H1 (cell line): ENCODE measurements around the gene MRPS25. TPM values are rescaled to one million over a fixed set of nuclear protein-coding genes. Genes with fewer than 3 reads are reported as not detected.

ENCODE experiments used
- CTCF ChIA-PET: fragments of 300-600 bp; sonication (Branson Sonifier 250); formaldehyde crosslinking; loops from one replicate; lab custom pipeline; 2021; ENCODE audit not compliant: partially characterized antibody; lab: Charles Lee
- POLR2A ChIA-PET: fragments of 300-600 bp; sonication (Branson Sonifier 250); formaldehyde crosslinking; loops from one replicate; lab custom pipeline; 2021; ENCODE audit warnings: inconsistent platforms; ENCODE audit not compliant: partially characterized antibody; lab: Charles Lee
- DNase-seq, 2 experiments: peaks; one replicate each; pipeline versions ENCODE4 v3.0.0 to v3.0.0-alpha.2; 2010 to 2022; ENCODE audit warnings: low spot score in 2 of 2, low read depth in 1 of 2, mixed read lengths in 1 of 2
- FAIRE-seq: peaks from 2 replicates; lab custom pipeline; 2011; peaks lifted over from hg19 to GRCh38; lab: Jason Lieb, UNC
- H2AFZ ChIP-seq: 2 replicates; pipeline ENCODE4 v1.8.1; 2012; ENCODE audit warnings: low read length, inconsistent platforms
- H2AK5ac ChIP-seq: 2 replicates; pipeline ENCODE4 v1.6.1; 2013; ENCODE audit warnings: low read depth, low read length
- H2BK120ac ChIP-seq: replicated peaks from 2 replicates; pipeline ENCODE3; 2013; ENCODE audit warnings: low read depth, low read length, inconsistent platforms
- H2BK12ac ChIP-seq: 2 replicates; pipeline ENCODE4 v1.6.1; 2013; ENCODE audit warnings: low read depth, low read length
- H2BK15ac ChIP-seq: 2 replicates; pipeline ENCODE4 v1.6.1; 2013; ENCODE audit warnings: low read length
- H2BK20ac ChIP-seq: 2 replicates; pipeline ENCODE4 v1.6.1; 2013; ENCODE audit warnings: low read length
- H2BK5ac ChIP-seq: 2 replicates; pipeline ENCODE4 v1.6.1; 2013; ENCODE audit warnings: low read depth, low read length
- H3K14ac ChIP-seq: 2 replicates; pipeline ENCODE4 v1.6.1; 2013; ENCODE audit warnings: inconsistent platforms; ENCODE audit not compliant: insufficient read length
- H3K18ac ChIP-seq: 2 replicates; pipeline ENCODE4 v1.6.1; 2013; ENCODE audit warnings: low read length; ENCODE audit errors: extremely low read depth
- H3K23ac ChIP-seq: 2 replicates; pipeline ENCODE4 v1.6.1; 2013; ENCODE audit warnings: inconsistent platforms; ENCODE audit not compliant: insufficient read length
- H3K23me2 ChIP-seq: 2 replicates; pipeline ENCODE4 v1.6.1; 2013; ENCODE audit warnings: low read depth, low read length
- H3K27ac ChIP-seq: 2 replicates; pipeline ENCODE4 v1.6.1; 2011; ENCODE audit warnings: low read depth, low read length, inconsistent platforms
- H3K27me3 ChIP-seq, 4 experiments: replicated peaks in 1 of 4; 1 replicate in 1 of 4; 2 replicates in 3 of 4; pipeline versions ENCODE4 v1.6.1 to v1.8.1; 2011 to 2013; ENCODE audit warnings: low read length in 3 of 4, mild to moderate bottlenecking in 3 of 4, inconsistent platforms in 2 of 4, mixed read lengths in 2 of 4, moderate library complexity in 1 of 4; ENCODE audit not compliant: control insufficient read depth in 3 of 4, insufficient read depth in 3 of 4; ENCODE audit errors: extremely low read depth in 1 of 4
- H3K36me3 ChIP-seq, 4 experiments: 2 replicates each; pipeline versions ENCODE4 v1.6.1 to v1.8.1; 2011 to 2013; ENCODE audit warnings: mild to moderate bottlenecking in 4 of 4, low read length in 3 of 4, moderate library complexity in 2 of 4, control low read depth in 1 of 4, inconsistent platforms in 1 of 4; ENCODE audit not compliant: insufficient read depth in 4 of 4, control insufficient read depth in 2 of 4
- H3K4ac ChIP-seq: replicated peaks from 2 replicates; pipeline ENCODE3; 2013; ENCODE audit warnings: low read length, low read depth, mixed read lengths, inconsistent platforms; ENCODE audit not compliant: insufficient read length
- H3K4me1 ChIP-seq, 4 experiments: replicated peaks in 1 of 4; 1 replicate in 1 of 4; 2 replicates in 3 of 4; pipeline versions ENCODE4 v1.6.1 to v1.8.1; 2011 to 2013; ENCODE audit warnings: low read length in 3 of 4, inconsistent platforms in 2 of 4, mixed read lengths in 1 of 4; ENCODE audit not compliant: insufficient read depth in 4 of 4, control insufficient read depth in 3 of 4
- H3K4me2 ChIP-seq, 2 experiments: 2 replicates each; pipeline versions ENCODE4 v1.6.1 to v1.8.1; 2011 to 2013; ENCODE audit warnings: low read depth in 2 of 2, low read length in 2 of 2, control low read depth in 1 of 2, inconsistent platforms in 1 of 2, mild to moderate bottlenecking in 1 of 2; ENCODE audit not compliant: insufficient read depth in 1 of 2
- H3K4me3 ChIP-seq, 4 experiments: fragments of 200-600, 300-600 bp in 1 of 4; sonication (generic), shearing (Covaris generic), sonication (Bioruptor Twin) in 1 of 4; 2 replicates each; pipeline versions ENCODE4 v1.5.1 to v1.8.1; 2011 to 2016; ENCODE audit warnings: low read length in 4 of 4, low read depth in 3 of 4, control low read depth in 2 of 4, inconsistent platforms in 2 of 4, mild to moderate bottlenecking in 2 of 4, mixed read lengths in 1 of 4, moderate library complexity in 1 of 4; ENCODE audit not compliant: insufficient read depth in 2 of 4; ENCODE audit errors: extremely low read depth in 1 of 4
- H3K56ac ChIP-seq: replicated peaks from 2 replicates; pipeline ENCODE3; 2013; ENCODE audit warnings: low read depth, mild to moderate bottlenecking, mixed read lengths, low read length, inconsistent platforms; ENCODE audit not compliant: insufficient read length
- H3K79me1 ChIP-seq: 2 replicates; pipeline ENCODE4 v1.6.1; 2013; ENCODE audit warnings: low read depth, low read length, control low read depth
- H3K79me2 ChIP-seq, 2 experiments: 2 replicates each; pipeline versions ENCODE4 v1.6.1 to v1.8.1; 2012 to 2013; ENCODE audit warnings: low read length in 2 of 2, mild to moderate bottlenecking in 2 of 2, inconsistent platforms in 1 of 2; ENCODE audit not compliant: insufficient read depth in 2 of 2, control insufficient read depth in 1 of 2
- H3K9ac ChIP-seq, 4 experiments: replicated peaks in 1 of 4; 1 replicate in 1 of 4; 2 replicates in 3 of 4; pipeline versions ENCODE4 v1.6.1 to v1.8.1; 2011 to 2013; ENCODE audit warnings: low read depth in 3 of 4, low read length in 3 of 4, control low read depth in 2 of 4, mild to moderate bottlenecking in 2 of 4, moderate library complexity in 2 of 4, inconsistent platforms in 1 of 4; ENCODE audit errors: extremely low read depth in 1 of 4
- H3K9me3 ChIP-seq, 2 experiments: 2 replicates each; pipeline versions ENCODE4 v1.6.1 to v1.8.1; 2012 to 2013; ENCODE audit warnings: mild to moderate bottlenecking in 2 of 2, moderate library complexity in 2 of 2, control low read depth in 1 of 2, inconsistent platforms in 1 of 2, low read depth in 1 of 2, low read length in 1 of 2, mixed read lengths in 1 of 2; ENCODE audit not compliant: insufficient read depth in 2 of 2
- H4K20me1 ChIP-seq, 2 experiments: replicated peaks in 1 of 2; 2 replicates each; pipeline versions ENCODE3 to v1.8.1; 2011 to 2013; ENCODE audit warnings: inconsistent platforms in 2 of 2, low read length in 2 of 2, mild to moderate bottlenecking in 1 of 2; ENCODE audit not compliant: insufficient read depth in 2 of 2, control insufficient read depth in 1 of 2
- H4K5ac ChIP-seq: 2 replicates; pipeline ENCODE4 v1.6.1; 2013; ENCODE audit warnings: low read length, low read depth, mixed read lengths, inconsistent platforms; ENCODE audit not compliant: insufficient read length
- H4K8ac ChIP-seq: 2 replicates; pipeline ENCODE4 v1.8.0; 2013; ENCODE audit warnings: mild to moderate bottlenecking, moderate library complexity, low read length, inconsistent platforms; ENCODE audit not compliant: insufficient read depth; ENCODE audit errors: extremely low read depth
- H4K91ac ChIP-seq: replicated peaks from 2 replicates; pipeline ENCODE3; 2013; ENCODE audit warnings: low read length, mixed read lengths, inconsistent platforms; ENCODE audit not compliant: insufficient read length
- CHD2 ChIP-seq: IDR thresholded peaks from 2 replicates; pipeline ENCODE4 v1.6.1; 2012; ENCODE audit warnings: low read length, improper control_type of control experiment
- EZH2 ChIP-seq: fragments of 200-600 bp; sonication (generic); IDR thresholded peaks from 2 replicates; pipeline ENCODE4 v1.7.1; 2012; ENCODE audit warnings: low read depth, mild to moderate bottlenecking, moderate library complexity, low read length, inconsistent platforms; ENCODE audit not compliant: severe bottlenecking
- HDAC2 ChIP-seq, 2 experiments: fragments of 300-600 bp in 1 of 2; sonication (generic) in 1 of 2; IDR thresholded peaks; 2 replicates each; pipeline ENCODE4 v1.6.1; 2011 to 2012; ENCODE audit warnings: low read depth in 2 of 2, low read length in 2 of 2, mild to moderate bottlenecking in 2 of 2, moderate library complexity in 2 of 2, borderline replicate concordance in 1 of 2, inconsistent platforms in 1 of 2
- PHF8 ChIP-seq: fragments of 200-600 bp; sonication (generic); conservative IDR thresholded peaks from 2 replicates; pipeline ENCODE4 v1.7.1; 2012; ENCODE audit warnings: low read depth, mild to moderate bottlenecking, inconsistent platforms, low read length, moderate library complexity
- WGBS, 2 experiments: shearing (Covaris generic) in 1 of 2; methylation state at CpG; one replicate each; pipeline versions ENCODE4 v1.1.6 to v1.1.7; 2013 to 2015; ENCODE audit warnings: low lambda C conversion rate in 2 of 2, mixed read lengths in 2 of 2, inconsistent platforms in 1 of 2, low coverage in 1 of 2, missing lambda C conversion rate in 1 of 2; ENCODE audit not compliant: insufficient replicate concordance in 2 of 2, insufficient coverage in 1 of 2, insufficient read length in 1 of 2; ENCODE audit errors: extremely low coverage in 1 of 2, missing lambda C conversion rate in 1 of 2; 5-methylcytosine and 5-hydroxymethylcytosine counted together
- polyA plus RNA-seq, 7 experiments: library from polyadenylated mRNA; depleted of rRNA in 3 of 7; stranded (reverse) in 5 of 7; unstranded in 2 of 7; fragments of >200 nt in 5 of 7; fragments of 200-250 nt in 2 of 7; gene quantifications; 1 replicate in 5 of 7; 2 replicates in 1 of 7; 4 replicates in 1 of 7; pipeline versions ENCODE4 v1.2.1 to v1.2.3, GENCODE V29; 2011 to 2013; ENCODE audit warnings: missing spikeins in 2 of 7, mixed read lengths in 2 of 7
- total RNA-seq: library from RNA; stranded (reverse); fragmentation: NEBNext Ultra II Directional; extraction: Animal tissue kit (Norgen Biotek cat#: 25700); gene quantifications from 2 replicates; pipeline ENCODE4 v1.2.1, GENCODE V29; 2021

The MRPS25 gene
- total and polyA plus RNA-seq, 2 of the 8 experiments (the other 6 are each of a cell fraction or from before 2014, with no cell fraction given) = 23.0 to 56.5 TPM

DNA sequence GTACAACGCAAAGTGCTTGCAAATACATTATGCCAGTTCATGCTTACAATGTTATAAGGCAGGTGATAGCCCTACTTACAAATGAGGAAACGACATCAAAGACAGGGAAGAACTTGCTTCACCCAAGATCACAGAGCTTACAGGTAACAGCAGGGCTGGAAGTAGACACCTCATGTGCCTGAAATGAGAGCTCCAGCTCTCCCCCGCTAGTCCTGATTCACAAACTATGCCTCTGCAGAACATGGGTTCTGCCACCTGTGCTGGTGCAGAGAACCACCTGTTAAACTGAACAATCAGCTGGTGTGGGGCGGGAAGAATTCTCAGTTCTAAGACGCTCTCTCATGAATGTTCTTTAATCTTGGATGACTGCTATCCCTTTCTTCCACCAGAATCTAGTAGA is 26.5 kb upstream of the MRPS25 start:
- no peak overlapping the region for H2AK5ac ChIP-seq
- no peak overlapping the region for H3K9ac ChIP-seq
- no peak overlapping the region for H2BK15ac ChIP-seq
- H3K23me2 ChIP-seq = no peaks in the 10 kb centered on the region
- ChIA-PET POLR2A (interaction anchor here (0.8 kb wide), 1 partner anchor 10 kb away, joined by 4 read pairs; no protein-coding TSS in a partner anchor), CTCF (interaction anchor here (0.5 to 1.0 kb wide), 2 partner anchors 126 to 336 kb away, joined by 3 read pairs; partner anchors contain the start of gene EAF1)
- peaks cover 0 to 1% of the 10 kb centered on the region in 2 experiments for H4K20me1 ChIP-seq
- H3K4me2 ChIP-seq = no peak overlapping the region
- H3K4ac ChIP-seq = no peak overlapping the region
- no peak overlapping the region for H3K4me3 ChIP-seq
- no peaks in the 10 kb centered on the region for H3K9me3 ChIP-seq
- no peaks in the 10 kb centered on the region for H3K4me1 ChIP-seq
- H2BK12ac ChIP-seq = no peak overlapping the region
- H4K5ac ChIP-seq = no peak overlapping the region
- FAIRE-seq = no peak
- H2BK5ac ChIP-seq = no peak overlapping the region
- H3K36me3 ChIP-seq = peaks cover 4 to 19% (median 11%) of the 10 kb centered on the region in 4 experiments; a peak in 6 of 8 replicates
- H4K8ac ChIP-seq = no peak overlapping the region
- H4K91ac ChIP-seq = no peak overlapping the region
- no peaks in the 10 kb centered on the region for H3K27me3 ChIP-seq
- H2AFZ ChIP-seq = no peak overlapping the region
- no peak overlapping the region for H3K27ac ChIP-seq
- H2BK20ac ChIP-seq = no peak overlapping the region
- no peak overlapping the region for H3K14ac ChIP-seq
- H3K56ac ChIP-seq = no peak overlapping the region
- 74% methylated on average over 5 of the region's 5 CpGs; no CpG with 5 or more reads in 1 of the 2 experiments for WGBS, 2 experiments
- H3K18ac ChIP-seq = no peak overlapping the region
- no peaks in the 10 kb centered on the region for H3K79me2 ChIP-seq
- H2BK120ac ChIP-seq = no peak overlapping the region
- no peaks in the 10 kb centered on the region; the same call in 1 of the 2 replicates for H3K79me1 ChIP-seq
- DNase-seq = no peak
- H3K23ac ChIP-seq = no peak overlapping the region
- TF ChIP-seq HDAC2 (IDR thresholded peaks at IDR 0.05; ENCODE audit: borderline replicate concordance in 1 of 2, low read depth in 2 of 2, low read length in 2 of 2) (no peak), EZH2 (no peak), CHD2 (no peak), PHF8 (no peak)
